Prostate gland (tissue), 2 donors: ENCODE measurements around the gene ZNF318. TPM values are rescaled to one million over a fixed set of nuclear protein-coding genes. Genes with fewer than 3 reads are reported as not detected.
"Not testable (repeated sequence)": the region's sequence is repeated elsewhere in the genome, so short reads cannot be mapped to it uniquely, and the experiment has no call there.

Source experiments
- DNase-seq: peaks from one replicate; pipeline ENCODE4 v3.0.0-alpha.2; 2019; ENCODE audit warnings: low spot score
- H3K27ac ChIP-seq, 2 donors: fragments of 200-600 bp; sonication (generic); 2 replicates each; pipeline ENCODE4 v1.5.1; 2017 to 2019
- H3K27me3 ChIP-seq: fragments of 200-600 bp; sonication (generic); replicated peaks from 2 replicates; pipeline ENCODE4 v1.5.1; 2019; ENCODE audit not compliant: insufficient read depth
- H3K36me3 ChIP-seq, 2 donors: fragments of 200-600 bp; sonication (generic); 1 replicate in 1 of 2; 2 replicates in 1 of 2; pipeline versions ENCODE4 v1.5.1 to v1.8.1; 2017 to 2019
- H3K4me1 ChIP-seq: fragments of 200-600 bp; sonication (generic); replicated peaks from 2 replicates; pipeline ENCODE4 v1.5.1; 2019
- H3K4me3 ChIP-seq, 2 donors: fragments of 200-600 bp; sonication (generic); 2 replicates each; pipeline ENCODE4 v1.5.1; 2017 to 2019
- H3K9me3 ChIP-seq: fragments of 200-600 bp; sonication (generic); 2 replicates; pipeline ENCODE4 v1.5.1; 2017
- POLR2A ChIP-seq: fragments of 450-650 bp; IDR thresholded peaks from one replicate; pipeline ENCODE4 v1.6.1; 2016; ENCODE audit warnings: antibody characterized with exemption, mild to moderate bottlenecking
- POLR2AphosphoS5 ChIP-seq: sonication (generic); formaldehyde crosslinking; IDR thresholded peaks from one replicate; pipeline ENCODE4 v1.6.1; 2017; ENCODE audit warnings: antibody characterized with exemption
- WGBS: methylation state at CpG from one replicate; pipeline ENCODE4 v1.1.5; 2018; 5-methylcytosine and 5-hydroxymethylcytosine counted together
- intact Hi-C: fragments of 100-400 bp; cut with DNase I; formaldehyde crosslinking; loops from one replicate; pipeline ENCODE4 v1.14.2; 2022
- total RNA-seq, 2 donors: library from RNA; depleted of rRNA; stranded (reverse); fragments of >200 nt; gene quantifications; one replicate each; pipeline ENCODE4 v1.1.0, GENCODE V29; 2016
- TF ChIP-seq, protein P1 (sequence below), 4 experiments: fragments of 200-600 bp in 2 of 4; fragments of 450-650 bp in 2 of 4; sonication (generic) in 2 of 4; IDR thresholded peaks; 1 replicate in 3 of 4; 2 replicates in 1 of 4; pipeline ENCODE4 v1.5.1; 2016 to 2019; ENCODE audit warnings: antibody characterized with exemption in 4 of 4, mild to moderate bottlenecking in 2 of 4, moderate library complexity in 2 of 4

ZNF318 gene
- total RNA-seq, 2 donors from 2014 or later = 15.1 to 41.6 TPM

DNA sequence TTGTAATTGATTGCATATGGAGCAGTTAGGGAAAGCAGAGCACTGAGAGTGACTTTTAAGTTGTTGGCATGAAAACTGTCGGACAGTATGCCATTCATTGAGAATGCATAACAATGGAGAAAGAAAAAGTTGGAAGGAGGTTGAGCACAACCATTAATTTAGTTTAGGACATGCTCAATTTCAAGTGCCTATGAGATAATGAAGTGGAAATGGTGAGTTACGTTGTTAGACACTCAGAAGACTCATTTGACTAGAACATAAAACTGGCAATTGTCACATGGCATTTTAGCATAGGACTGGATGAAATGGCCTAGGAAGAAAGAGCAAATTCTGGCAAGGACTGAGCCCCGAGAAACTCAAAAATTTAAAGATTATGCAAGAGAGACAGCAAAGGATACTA is 22.0 kb downstream of the ZNF318 start:
- Histone ChIP-seq H3K27me3 (no peaks in the 10 kb centered on the region), H3K36me3 (no peaks in the 10 kb centered on the region), H3K27ac (no peak overlapping the region), H3K4me3 (no peak overlapping the region), H3K9me3 (no peaks in the 10 kb centered on the region), H3K4me1 (no peaks in the 10 kb centered on the region)
- no peak for DNase-seq
- intact Hi-C loops = no loop called here
- WGBS = 87% methylated on average over 3 of the region's 3 CpGs
- TF ChIP-seq POLR2AphosphoS5 = no peak

DNA sequence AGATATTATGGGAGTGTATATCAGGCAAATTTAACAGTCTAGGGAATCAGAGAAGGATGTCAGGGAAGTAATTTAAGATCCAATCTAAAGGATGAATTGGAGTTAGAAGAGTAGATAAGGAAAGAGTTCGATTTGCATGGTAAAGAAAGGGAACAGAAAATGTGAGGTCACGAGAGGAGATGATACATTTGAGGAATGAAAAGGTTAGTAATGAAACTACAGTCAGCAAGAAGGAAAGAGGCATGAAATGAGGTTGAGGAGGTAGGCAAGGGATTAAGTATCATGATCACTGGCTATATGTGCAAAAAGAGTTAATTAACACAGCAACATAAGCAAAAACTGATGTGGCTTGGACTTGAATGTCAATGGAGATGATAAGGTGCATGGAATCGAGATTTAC is 22.4 kb downstream of the ZNF318 start:
- Histone ChIP-seq H3K27ac (no peak overlapping the region), H3K27me3 (no peaks in the 10 kb centered on the region), H3K9me3 (no peaks in the 10 kb centered on the region), H3K4me3 (no peak overlapping the region), H3K36me3 (no peaks in the 10 kb centered on the region), H3K4me1 (no peaks in the 10 kb centered on the region)
- DNase-seq = no peak
- TF ChIP-seq, protein P1, sequence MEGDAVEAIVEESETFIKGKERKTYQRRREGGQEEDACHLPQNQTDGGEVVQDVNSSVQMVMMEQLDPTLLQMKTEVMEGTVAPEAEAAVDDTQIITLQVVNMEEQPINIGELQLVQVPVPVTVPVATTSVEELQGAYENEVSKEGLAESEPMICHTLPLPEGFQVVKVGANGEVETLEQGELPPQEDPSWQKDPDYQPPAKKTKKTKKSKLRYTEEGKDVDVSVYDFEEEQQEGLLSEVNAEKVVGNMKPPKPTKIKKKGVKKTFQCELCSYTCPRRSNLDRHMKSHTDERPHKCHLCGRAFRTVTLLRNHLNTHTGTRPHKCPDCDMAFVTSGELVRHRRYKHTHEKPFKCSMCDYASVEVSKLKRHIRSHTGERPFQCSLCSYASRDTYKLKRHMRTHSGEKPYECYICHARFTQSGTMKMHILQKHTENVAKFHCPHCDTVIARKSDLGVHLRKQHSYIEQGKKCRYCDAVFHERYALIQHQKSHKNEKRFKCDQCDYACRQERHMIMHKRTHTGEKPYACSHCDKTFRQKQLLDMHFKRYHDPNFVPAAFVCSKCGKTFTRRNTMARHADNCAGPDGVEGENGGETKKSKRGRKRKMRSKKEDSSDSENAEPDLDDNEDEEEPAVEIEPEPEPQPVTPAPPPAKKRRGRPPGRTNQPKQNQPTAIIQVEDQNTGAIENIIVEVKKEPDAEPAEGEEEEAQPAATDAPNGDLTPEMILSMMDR (IDR thresholded peaks at IDR 0.05) = no peak
- no peak for TF ChIP-seq POLR2AphosphoS5
- no peak for TF ChIP-seq POLR2A
- 88% methylated on average over 3 of the region's 3 CpGs for WGBS
- intact Hi-C loops = no loop called here

DNA sequence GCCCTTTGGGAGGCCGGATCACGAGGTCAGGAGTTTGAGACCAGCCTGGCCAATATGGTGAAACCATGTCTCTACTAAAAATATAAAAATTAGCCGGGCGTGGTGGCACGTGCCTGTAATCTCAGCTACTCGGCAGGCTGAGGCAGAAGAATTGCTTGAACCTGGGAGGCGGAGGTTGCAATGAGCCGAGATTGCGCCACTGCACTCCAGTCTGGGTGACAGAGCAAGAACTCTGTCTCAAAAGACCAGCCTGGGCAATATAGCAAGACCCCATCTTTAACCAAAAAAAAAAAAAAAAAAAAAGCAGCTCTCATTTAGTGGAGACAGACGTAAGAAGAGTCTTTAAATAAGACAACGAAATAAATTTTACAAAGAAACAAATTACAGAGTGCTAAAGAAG is 23.2 kb downstream of the ZNF318 start:
- DNase-seq, H3K27ac ChIP-seq, H3K27me3 ChIP-seq, H3K4me3 ChIP-seq, intact Hi-C loops, H3K36me3 ChIP-seq, H3K9me3 ChIP-seq, H3K4me1 ChIP-seq: not testable (repeated sequence)
- WGBS = 96% methylated on average over 11 of the region's 11 CpGs

DNA sequence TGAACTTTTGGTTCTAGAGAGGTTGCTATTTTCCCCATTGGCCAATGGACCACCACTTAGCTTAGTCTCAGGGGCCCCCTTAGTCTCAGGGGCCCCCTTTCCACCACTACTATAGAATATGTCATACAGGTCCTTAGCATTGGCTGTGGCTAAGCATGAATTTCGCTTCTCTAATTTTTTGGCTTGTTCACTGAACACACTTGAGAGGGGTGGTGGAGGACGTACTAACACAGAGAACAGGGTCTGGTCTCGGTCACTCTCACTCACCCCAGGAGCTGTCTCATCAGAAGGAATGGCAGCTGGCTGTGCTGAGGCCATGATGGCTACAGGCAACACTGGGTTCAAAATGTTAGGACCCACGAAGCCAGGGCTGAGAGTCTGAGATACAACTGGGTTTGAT is 30.3 kb downstream of the ZNF318 start:
- TF ChIP-seq POLR2A = no peak
- no peak for TF ChIP-seq POLR2AphosphoS5
- TF ChIP-seq, protein P1 (IDR thresholded peaks at IDR 0.05) = no peak
- H3K9me3 ChIP-seq = no peaks in the 10 kb centered on the region
- no peak for DNase-seq
- WGBS = 93% methylated on average over 4 of the region's 4 CpGs
- H3K27me3 ChIP-seq = no peaks in the 10 kb centered on the region
- no peak overlapping the region for H3K4me3 ChIP-seq
- no peaks in the 10 kb centered on the region for H3K4me1 ChIP-seq
- H3K36me3 ChIP-seq = peaks cover 0 to 3% of the 10 kb centered on the region in 2 donors
- no peak overlapping the region for H3K27ac ChIP-seq
- intact Hi-C loops = no loop called here

DNA sequence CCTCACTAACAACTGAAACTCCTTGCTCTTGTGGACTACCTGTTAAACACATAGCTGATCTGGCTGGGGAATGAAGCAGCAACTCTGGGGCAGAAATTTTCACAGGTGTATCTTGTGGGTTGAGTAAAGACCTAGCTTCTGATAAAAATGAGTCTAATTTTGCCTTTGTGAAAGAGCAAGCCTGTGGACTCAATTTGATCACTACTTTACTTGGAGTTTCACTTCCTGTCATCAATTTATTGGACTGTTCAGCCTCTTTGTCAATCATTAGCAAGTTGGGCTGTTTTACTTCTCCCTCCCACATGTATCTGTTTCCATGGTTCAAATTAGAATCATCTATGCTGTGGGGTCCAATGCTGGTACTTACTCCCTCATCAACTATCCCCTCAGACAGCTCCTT is 31.2 kb downstream of the ZNF318 start:
- no peak for DNase-seq
- Histone ChIP-seq H3K27me3 (no peaks in the 10 kb centered on the region), H3K4me3 (no peak overlapping the region), H3K4me1 (no peaks in the 10 kb centered on the region), H3K9me3 (no peaks in the 10 kb centered on the region), H3K27ac (no peak overlapping the region), H3K36me3 (peaks cover 0 to 3% of the 10 kb centered on the region in 2 donors)
- intact Hi-C loops = no loop called here
- TF ChIP-seq POLR2AphosphoS5 (no peak), POLR2A (no peak)

DNA sequence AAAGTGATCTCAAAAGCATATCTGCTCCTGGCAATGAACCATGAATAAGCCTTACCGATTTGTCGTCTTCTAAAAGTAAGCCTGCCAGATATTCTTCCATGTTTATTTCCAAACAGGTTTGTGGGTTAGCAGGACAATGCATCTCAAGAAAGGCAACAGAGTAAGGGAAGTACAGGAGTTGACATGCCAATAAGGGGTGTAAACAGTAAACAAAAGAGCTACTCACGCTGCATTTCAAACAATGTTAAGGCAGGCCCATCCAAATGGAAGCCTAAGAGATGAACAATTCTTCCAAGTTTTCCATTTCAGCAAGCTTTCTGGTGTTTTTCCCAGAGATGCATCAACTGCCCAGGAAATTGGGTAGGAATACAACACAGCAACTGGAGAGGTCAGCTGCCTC is 33.1 kb downstream of the ZNF318 start:
- Histone ChIP-seq H3K27ac (no peak overlapping the region), H3K4me3 (no peak overlapping the region), H3K4me1 (no peaks in the 10 kb centered on the region), H3K36me3 (peaks cover 0 to 3% of the 10 kb centered on the region in 2 donors), H3K27me3 (no peaks in the 10 kb centered on the region), H3K9me3 (no peaks in the 10 kb centered on the region)
- 48% methylated on average over 3 of the region's 3 CpGs for WGBS
- TF ChIP-seq POLR2AphosphoS5 (no peak), POLR2A (no peak)
- TF ChIP-seq, protein P1 (IDR thresholded peaks at IDR 0.05) = no peak
- intact Hi-C loops = no loop called here
- no peak for DNase-seq
